CD14-positive monocyte (primary cell): ENCODE measurements around the gene SEC16A. TPM values are rescaled to one million over a fixed set of nuclear protein-coding genes. Genes with fewer than 3 reads are reported as not detected.

Experiments
- DNase-seq, 3 donors: peaks; one replicate each; pipeline ENCODE4 v3.0.0-alpha.2; 2011 to 2022
- H2AFZ ChIP-seq: 2 replicates; pipeline ENCODE4 v1.6.0; 2012; ENCODE audit warnings: mild to moderate bottlenecking, low read depth, low read length, inconsistent platforms; ENCODE audit not compliant: insufficient read depth, poor library complexity, severe bottlenecking
- H3K27ac ChIP-seq, 2 donors: 1 replicate in 1 of 2; 2 replicates in 1 of 2; pipeline ENCODE4 v1.5.1; 2012 to 2013; ENCODE audit warnings: low read length in 2 of 2, control low read depth in 1 of 2, inconsistent platforms in 1 of 2, low read depth in 1 of 2, mild to moderate bottlenecking in 1 of 2
- H3K27me3 ChIP-seq, 2 donors: one replicate each; pipeline versions ENCODE4 v1.6.0 to v1.6.1; 2011 to 2013; ENCODE audit warnings: low read length in 2 of 2; ENCODE audit not compliant: control insufficient read depth in 2 of 2, insufficient read depth in 2 of 2
- H3K36me3 ChIP-seq, 2 donors: replicated peaks in 1 of 2; 1 replicate in 1 of 2; 2 replicates in 1 of 2; pipeline versions ENCODE4 v1.5.1 to v1.6.1; 2012 to 2013; ENCODE audit warnings: low read length in 2 of 2, control low read depth in 1 of 2, inconsistent platforms in 1 of 2, mild to moderate bottlenecking in 1 of 2; ENCODE audit not compliant: insufficient read depth in 2 of 2, control insufficient read depth in 1 of 2
- H3K4me1 ChIP-seq, 2 donors: 1 replicate in 1 of 2; 2 replicates in 1 of 2; pipeline versions ENCODE4 v1.5.1 to v1.6.1; 2012 to 2013; ENCODE audit warnings: low read length in 2 of 2, control low read depth in 1 of 2, inconsistent platforms in 1 of 2, mild to moderate bottlenecking in 1 of 2, moderate library complexity in 1 of 2; ENCODE audit not compliant: insufficient read depth in 2 of 2, control insufficient read depth in 1 of 2
- H3K4me2 ChIP-seq: replicated peaks from 2 replicates; pipeline ENCODE3; 2012; ENCODE audit warnings: low read length, moderate library complexity, mild to moderate bottlenecking; ENCODE audit not compliant: poor library complexity, severe bottlenecking; ENCODE audit errors: extremely low read depth
- H3K4me3 ChIP-seq, 3 experiments: fragments of 200-600 bp in 1 of 3; sonication (generic) in 1 of 3; replicated peaks in 1 of 3; 1 replicate in 2 of 3; 2 replicates in 1 of 3; pipeline ENCODE4 v1.5.1; 2011 to 2013; ENCODE audit warnings: low read length in 3 of 3, mild to moderate bottlenecking in 3 of 3, control low read depth in 2 of 3, low read depth in 2 of 3, inconsistent platforms in 1 of 3, moderate library complexity in 1 of 3
- H3K79me2 ChIP-seq: 2 replicates; pipeline ENCODE4 v1.6.0; 2012; ENCODE audit warnings: mild to moderate bottlenecking, control low read depth, inconsistent platforms, low read length, moderate library complexity; ENCODE audit not compliant: insufficient read depth
- H3K9ac ChIP-seq: 2 replicates; pipeline ENCODE4 v1.6.0; 2017; ENCODE audit warnings: low read length, mild to moderate bottlenecking; ENCODE audit not compliant: insufficient read depth, poor library complexity, severe bottlenecking
- H3K9me3 ChIP-seq, 2 donors: replicated peaks in 1 of 2; 1 replicate in 1 of 2; 2 replicates in 1 of 2; pipeline versions ENCODE4 v1.5.1 to v1.6.1; 2012 to 2013; ENCODE audit warnings: low read length in 2 of 2, control low read depth in 1 of 2; ENCODE audit not compliant: control insufficient read depth in 1 of 2, insufficient read depth in 1 of 2
- H4K20me1 ChIP-seq: 2 replicates; pipeline ENCODE4 v1.6.0; 2012; ENCODE audit warnings: mild to moderate bottlenecking, low read length, control low read depth, moderate library complexity; ENCODE audit not compliant: insufficient read depth
- H3K27ac Mint-ChIP-seq, 7 donors: one replicate each; pipeline ENCODE4 v1.8.0; 2020; ENCODE audit warnings: mild to moderate bottlenecking in 7 of 7, mixed read lengths in 7 of 7, moderate library complexity in 6 of 7, inconsistent platforms in 2 of 7
- H3K27me3 Mint-ChIP-seq, 3 donors: one replicate each; pipeline ENCODE4 v1.8.0; 2021 to 2022; ENCODE audit warnings: low read depth in 3 of 3, mild to moderate bottlenecking in 3 of 3, mixed read lengths in 3 of 3, moderate library complexity in 3 of 3, inconsistent platforms in 1 of 3
- H3K36me3 Mint-ChIP-seq, 2 donors: one replicate each; pipeline ENCODE4 v1.8.0; 2020; ENCODE audit warnings: mixed read lengths in 2 of 2, inconsistent platforms in 1 of 2, mild to moderate bottlenecking in 1 of 2
- H3K4me1 Mint-ChIP-seq: one replicate; pipeline ENCODE4 v1.8.0; 2020; ENCODE audit warnings: mild to moderate bottlenecking, mixed read lengths
- H3K4me3 Mint-ChIP-seq, 2 donors: one replicate each; pipeline ENCODE4 v1.8.0; 2020; ENCODE audit warnings: mild to moderate bottlenecking in 2 of 2, mixed read lengths in 2 of 2, moderate library complexity in 1 of 2
- H3K9me3 Mint-ChIP-seq, 7 donors: one replicate each; pipeline ENCODE4 v1.8.0; 2020 to 2022; ENCODE audit warnings: mixed read lengths in 7 of 7, mild to moderate bottlenecking in 6 of 7, moderate library complexity in 6 of 7, inconsistent platforms in 2 of 7
- WGBS: methylation state at CpG from one replicate; pipeline ENCODE4 v1.1.5; 2013; ENCODE audit warnings: missing lambda C conversion rate; ENCODE audit not compliant: insufficient coverage; 5-methylcytosine and 5-hydroxymethylcytosine counted together
- intact Hi-C, 2 donors: fragments of 100-400 bp; cut with micrococcal nuclease; formaldehyde crosslinking; loops; one replicate each; pipeline versions ENCODE4 v1.15.0 to v1.15.1; 2023
- polyA plus RNA-seq, 3 donors: library from polyadenylated mRNA; depleted of rRNA in 1 of 3; unstranded in 2 of 3; stranded (reverse) in 1 of 3; fragments of 300-500 nt in 2 of 3; fragments of >200 nt in 1 of 3; fragmentation: Illumina TruSeq in 2 of 3; gene quantifications; 1 replicate in 2 of 3; 2 replicates in 1 of 3; pipeline ENCODE4 v1.2.3, GENCODE V29; 2012 to 2021
- TF ChIP-seq, protein P1 (sequence below): fragments of 200-600 bp; IDR thresholded peaks from one replicate; pipeline ENCODE4 v1.8.0; 2022; ENCODE audit warnings: antibody characterized with exemption, mild to moderate bottlenecking

SEC16A gene
- polyA plus RNA-seq, 3 donors, result 11.1 to 36.8 (median 19.1) TPM

DNA sequence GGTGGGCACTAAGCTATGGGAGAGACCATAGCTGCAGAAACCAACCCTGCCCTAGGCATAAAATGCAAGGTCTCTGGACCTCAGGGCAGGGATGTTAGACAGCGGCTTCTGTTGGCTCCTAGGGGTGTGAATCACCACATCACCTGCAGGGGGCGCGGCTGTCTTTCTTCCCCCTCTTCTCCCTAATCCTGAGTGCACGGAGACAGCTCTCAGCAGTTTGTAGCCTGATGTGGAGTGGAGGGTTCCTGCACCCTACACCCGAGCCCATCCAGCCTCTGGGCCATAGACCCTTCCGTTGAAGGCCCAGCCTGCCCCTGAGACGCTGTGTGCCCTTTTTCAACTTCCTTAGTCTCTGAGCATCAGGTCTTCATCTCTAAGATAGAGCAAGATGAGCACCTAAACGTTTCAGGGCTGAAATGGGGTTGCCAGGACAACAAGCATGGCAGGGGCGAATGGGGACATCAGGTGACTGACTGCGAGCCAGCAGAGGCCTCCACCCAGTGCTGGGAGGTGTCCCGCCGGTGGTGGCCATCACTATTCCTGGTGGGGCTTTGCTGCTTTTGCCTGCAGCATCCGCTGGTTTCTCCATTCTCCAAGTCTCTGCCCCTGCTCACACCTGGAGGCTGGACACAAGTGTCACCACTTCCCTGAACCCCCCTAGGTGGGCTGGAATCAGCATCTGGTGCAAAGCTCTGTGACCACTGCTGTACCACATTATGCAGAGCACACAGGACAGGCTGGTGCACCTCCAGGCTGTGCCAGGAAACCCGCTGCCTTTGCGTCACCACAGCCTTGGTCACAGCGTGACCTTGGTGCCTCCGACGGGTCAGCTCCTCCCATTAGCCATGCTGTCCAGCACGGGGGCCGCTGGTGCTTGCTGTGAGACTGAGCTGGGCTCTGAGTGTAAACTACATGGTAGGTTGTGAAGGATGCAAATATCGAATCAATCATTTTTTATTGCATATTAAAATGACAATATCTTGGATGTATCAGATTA, 2.5 kb upstream of the SEC16A start:
- H3K4me1 Mint-ChIP-seq, result peaks cover 17% of the 10 kb centered on the region
- peak overlapping the region in 3 of 7 donors; percentile 38 to 72 (median 50) for H3K27ac Mint-ChIP-seq
- peak overlapping the region; percentile 21 to 43 for H3K4me3 Mint-ChIP-seq
- peaks cover 0 to under 1% (median 0%) of the 10 kb centered on the region in 7 donors for H3K9me3 Mint-ChIP-seq
- H3K27me3 ChIP-seq, result peaks cover 0 to 4% of the 10 kb centered on the region in 2 donors
- H3K4me3 ChIP-seq, result no peak overlapping the region
- H4K20me1 ChIP-seq, result peaks cover 33% of the 10 kb centered on the region
- no peaks in the 10 kb centered on the region for H3K9me3 ChIP-seq
- H3K27me3 Mint-ChIP-seq, result peaks cover 0 to 17% (median 11%) of the 10 kb centered on the region in 3 donors
- no peak overlapping the region for H3K9ac ChIP-seq
- peaks cover 26 to 39% of the 10 kb centered on the region in 2 donors for H3K4me1 ChIP-seq
- H3K4me2 ChIP-seq, result no peak overlapping the region
- DNase-seq, result peak; percentile 78 to 83 (median 81)
- no peak overlapping the region for H2AFZ ChIP-seq
- H3K36me3 ChIP-seq, result peaks cover under 1% of the 10 kb centered on the region in 2 donors
- TF ChIP-seq, protein P1, sequence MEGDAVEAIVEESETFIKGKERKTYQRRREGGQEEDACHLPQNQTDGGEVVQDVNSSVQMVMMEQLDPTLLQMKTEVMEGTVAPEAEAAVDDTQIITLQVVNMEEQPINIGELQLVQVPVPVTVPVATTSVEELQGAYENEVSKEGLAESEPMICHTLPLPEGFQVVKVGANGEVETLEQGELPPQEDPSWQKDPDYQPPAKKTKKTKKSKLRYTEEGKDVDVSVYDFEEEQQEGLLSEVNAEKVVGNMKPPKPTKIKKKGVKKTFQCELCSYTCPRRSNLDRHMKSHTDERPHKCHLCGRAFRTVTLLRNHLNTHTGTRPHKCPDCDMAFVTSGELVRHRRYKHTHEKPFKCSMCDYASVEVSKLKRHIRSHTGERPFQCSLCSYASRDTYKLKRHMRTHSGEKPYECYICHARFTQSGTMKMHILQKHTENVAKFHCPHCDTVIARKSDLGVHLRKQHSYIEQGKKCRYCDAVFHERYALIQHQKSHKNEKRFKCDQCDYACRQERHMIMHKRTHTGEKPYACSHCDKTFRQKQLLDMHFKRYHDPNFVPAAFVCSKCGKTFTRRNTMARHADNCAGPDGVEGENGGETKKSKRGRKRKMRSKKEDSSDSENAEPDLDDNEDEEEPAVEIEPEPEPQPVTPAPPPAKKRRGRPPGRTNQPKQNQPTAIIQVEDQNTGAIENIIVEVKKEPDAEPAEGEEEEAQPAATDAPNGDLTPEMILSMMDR, result peak; percentile 92
- intact Hi-C loops, result loop anchor here (1.0 to 10.0 kb wide), 6 partner anchors 62 to 239 kb away; partner anchors contain the start of genes NOTCH1 (in 2 of the 2), AGPAT2 (in 1 of the 2) and DNLZ (in 1 of the 2)
- peaks cover under 1 to 2% of the 10 kb centered on the region in 2 donors for H3K36me3 Mint-ChIP-seq
- WGBS, result 72% methylated on average over 14 of the region's 21 CpGs
- H3K79me2 ChIP-seq, result peaks cover 24% of the 10 kb centered on the region
- no peak overlapping the region for H3K27ac ChIP-seq
